K562 (cell line): Measurements from ENCODE around the gene STK25. TPM values are rescaled to one million over a fixed set of nuclear protein-coding genes. Genes with fewer than 3 reads are reported as not detected.

ENCODE experiments used
- ATAC-seq: fragments of 200-7000 bp; cut with Tn5 transposase; 3 replicates; pipeline ENCODE4 v1.9.1; 2020; ENCODE audit warnings: moderate library complexity
- BruUV-seq: library from RNA; stranded (reverse); fragments of 400-500 nt; replicated peaks from 2 replicates; lab custom pipeline; 2021; lab: Mats Ljungman, UMichigan
- CTCF ChIA-PET: fragments of 300-600 bp; formaldehyde crosslinking; extraction: SDS; loops from one replicate; lab custom pipeline; 2021; ENCODE audit warnings: low intra/inter-chr PET ratio; lab: Yijun Ruan, JAX
- POLR2A ChIA-PET: fragments of 300-600, 350-650 bp; sonication (Branson Sonifier 250); formaldehyde crosslinking; extraction: SDS; loops from one replicate; lab custom pipeline; 2021; ENCODE audit warnings: antibody characterized with exemption, inconsistent platforms; lab: Yijun Ruan, JAX
- DNase-seq, 4 experiments: peaks; one replicate each; pipeline versions ENCODE4 v3.0.0 to v3.0.0-alpha.2; 2011 to 2018; ENCODE audit warnings: low spot score in 3 of 4, mixed read lengths in 3 of 4; ENCODE audit errors: extremely low read depth in 1 of 4
- FAIRE-seq: peaks from 2 replicates; lab custom pipeline; 2011; peaks lifted over from hg19 to GRCh38; lab: Jason Lieb, UNC
- H2AFZ ChIP-seq: 2 replicates; pipeline ENCODE4 v1.6.0; 2011; ENCODE audit warnings: low read depth, low read length, control low read depth, inconsistent platforms
- H3K27ac ChIP-seq: fragments of 200-600 bp; 3 replicates; pipeline ENCODE4 v1.8.0; 2011; ENCODE audit warnings: low read depth, mild to moderate bottlenecking, control low read depth, inconsistent platforms, low read length, moderate library complexity, mixed read lengths; ENCODE audit errors: extremely low read depth
- H3K27me3 ChIP-seq, 2 experiments: fragments of 300-600 bp in 1 of 2; 2 replicates in 1 of 2; 3 replicates in 1 of 2; pipeline versions ENCODE4 v1.6.0 to v1.8.0; 2011; ENCODE audit warnings: inconsistent platforms in 2 of 2, low read length in 2 of 2, mild to moderate bottlenecking in 1 of 2, mixed read lengths in 1 of 2, moderate library complexity in 1 of 2; ENCODE audit not compliant: control insufficient read depth in 2 of 2, insufficient read depth in 2 of 2
- H3K36me3 ChIP-seq: fragments of 300-600 bp; 3 replicates; pipeline ENCODE4 v1.8.0; 2011; ENCODE audit warnings: mild to moderate bottlenecking, low read length, inconsistent platforms; ENCODE audit not compliant: control insufficient read depth, insufficient read depth
- H3K4me1 ChIP-seq, 2 experiments: fragments of 200-600 bp in 1 of 2; replicated peaks in 1 of 2; 2 replicates in 1 of 2; 3 replicates in 1 of 2; pipeline versions ENCODE4 v1.5.1 to v1.8.0; 2011; ENCODE audit warnings: inconsistent platforms in 2 of 2, low read length in 2 of 2, mild to moderate bottlenecking in 1 of 2, mixed read lengths in 1 of 2, moderate library complexity in 1 of 2; ENCODE audit not compliant: control insufficient read depth in 2 of 2, insufficient read depth in 2 of 2
- H3K4me2 ChIP-seq: 2 replicates; pipeline ENCODE4 v1.6.1; 2011; ENCODE audit warnings: low read length, control low read depth, inconsistent platforms, mixed read lengths; ENCODE audit not compliant: insufficient read depth
- H3K4me3 ChIP-seq: fragments of 200-600 bp; sonication (generic), shearing (Covaris generic); 2 replicates; pipeline ENCODE4 v1.5.1; 2016; ENCODE audit warnings: control low read depth, inconsistent platforms
- H3K79me2 ChIP-seq: fragments of 200-600 bp; 3 replicates; pipeline ENCODE4 v1.8.0; 2011; ENCODE audit warnings: low read length, inconsistent platforms; ENCODE audit not compliant: control insufficient read depth, insufficient read depth
- H3K9ac ChIP-seq, 2 experiments: 2 replicates each; pipeline versions ENCODE4 v1.6.0 to v1.6.1; 2011; ENCODE audit warnings: low read depth in 2 of 2, low read length in 2 of 2, control low read depth in 1 of 2, inconsistent platforms in 1 of 2, mild to moderate bottlenecking in 1 of 2, mixed read lengths in 1 of 2; ENCODE audit not compliant: insufficient read depth in 1 of 2
- H3K9me1 ChIP-seq: one replicate; pipeline ENCODE4 v1.6.0; 2011; ENCODE audit warnings: inconsistent platforms, mild to moderate bottlenecking, low read length, moderate library complexity; ENCODE audit not compliant: control insufficient read depth, insufficient read depth
- H3K9me3 ChIP-seq: replicated peaks from 2 replicates; pipeline ENCODE4 v1.5.1; 2011; ENCODE audit warnings: low read depth, low read length, inconsistent platforms; ENCODE audit not compliant: control insufficient read depth, insufficient read depth
- H4K20me1 ChIP-seq: replicated peaks from 2 replicates; pipeline ENCODE4 v1.6.1; 2011; ENCODE audit warnings: low read length, inconsistent platforms, mixed read lengths; ENCODE audit not compliant: control insufficient read depth, insufficient read depth
- CC2D1A ChIP-seq: fragments of 450-650 bp; IDR thresholded peaks from 2 replicates; pipeline ENCODE4 v1.6.1; 2017; ENCODE audit warnings: mild to moderate bottlenecking
- CREB3 ChIP-seq: fragments of 450-650 bp; conservative IDR thresholded peaks from 2 replicates; pipeline ENCODE4 v1.6.1; 2016; ENCODE audit warnings: missing genetic modification characterization, low read depth, mild to moderate bottlenecking, missing compliant biosample characterization, moderate library complexity
- EHMT2 ChIP-seq: fragments of 450-650 bp; IDR thresholded peaks from 2 replicates; pipeline ENCODE4 v1.6.1; 2018; ENCODE audit warnings: antibody characterized with exemption
- JUN ChIP-seq, 2 experiments: sonication (generic) in 1 of 2; formaldehyde crosslinking in 1 of 2; IDR thresholded peaks; 2 replicates each; pipeline versions ENCODE4 v1.6.1 to v1.8.0; 2012 to 2022; ENCODE audit warnings: borderline replicate concordance in 2 of 2, mild to moderate bottlenecking in 2 of 2, improper control_type of control experiment in 1 of 2, low read depth in 1 of 2, low read length in 1 of 2, missing genetic modification reagents in 1 of 2
- ZNF766 ChIP-seq: fragments of 200-800 bp; sonication (Bioruptor generic); conservative IDR thresholded peaks from 2 replicates; pipeline ENCODE4 v1.6.1; 2016; ENCODE audit warnings: missing genetic modification characterization, missing compliant biosample characterization
- ZNF778 ChIP-seq: fragments of 450-650 bp; formaldehyde crosslinking; IDR thresholded peaks from 2 replicates; pipeline ENCODE4 v1.4.0; 2020; ENCODE audit warnings: mild to moderate bottlenecking, moderate library complexity
- WGBS: fragments of 100-300 bp; shearing (Covaris generic); methylation state at CpG from one replicate; pipeline ENCODE4 v1.1.6; 2016; ENCODE audit warnings: low coverage, mixed read lengths; ENCODE audit not compliant: insufficient coverage; ENCODE audit errors: missing lambda C conversion rate; 5-methylcytosine and 5-hydroxymethylcytosine counted together
- in situ Hi-C: fragments of 300-500 bp; cut with MboI; formaldehyde crosslinking; loops from 4 replicates; pipeline ENCODE4 v1.15.0; 2018; ENCODE audit warnings: inconsistent platforms, mixed read lengths
- intact Hi-C: fragments of 100-400 bp; cut with micrococcal nuclease; formaldehyde crosslinking; loops from 2 replicates; pipeline ENCODE4 v1.14.2; 2022
- polyA plus RNA-seq, 8 experiments: library from polyadenylated mRNA; depleted of rRNA in 4 of 8; stranded (reverse) in 5 of 8; unstranded in 3 of 8; fragments of >200 nt; fragmentation: Nextera tagmentation in 2 of 8; fragmentation: Illumina TruSeq in 1 of 8; extraction: Ambion mirVana in 2 of 8; extraction: Trizol in 1 of 8; gene quantifications; 2 replicates each; pipeline versions ENCODE4 v1.2.1 to v1.2.3, GENCODE V29; 2011 to 2014; ENCODE audit warnings: inconsistent platforms in 1 of 8, missing spikeins in 1 of 8
- total RNA-seq, 7 experiments: library from RNA; depleted of rRNA in 6 of 7; stranded (reverse); fragments of >200 nt in 6 of 7; fragmentation: Illumina TruSeq in 2 of 7; extraction: Trizol in 2 of 7; gene quantifications; 2 replicates each; pipeline versions ENCODE4 v1.2.1 to v1.2.3, GENCODE V29; 2011 to 2021; ENCODE audit warnings: low replicate concordance in 1 of 7

Gene STK25
- total and polyA plus RNA-seq, 9 of the 15 experiments (the other 6 are each of a cell fraction or from before 2014, with no cell fraction given), result 5.4 to 177 (median 116) TPM

- TF ChIP-seq ZNF778 (CRISPR knock-in tag) (no peak), CREB3 (no peak), EHMT2 (no peak), ZNF766 (CRISPR knock-in tag) (no peak)
Measured at GRCh38 chr2:241475267-241475666, 33.1 kb downstream of the STK25 start (continued).

GRCh38 chr2:241473399-241473798 is 35.0 kb downstream of the STK25 start:
- H4K20me1 ChIP-seq, result no peaks in the 10 kb centered on the region
- peaks cover 3 to 9% of the 10 kb centered on the region in 2 experiments; a peak in 4 of 5 replicates for H3K27me3 ChIP-seq
- 9% methylated on average over 3 of the region's 3 CpGs for WGBS
- H3K4me2 ChIP-seq, result no peak overlapping the region
- in situ Hi-C loops (no loop called here), intact Hi-C loops (no loop called here)
- H3K9ac ChIP-seq, result no peak overlapping the region
- no TSS peak for BruUV-seq
- no peaks in the 10 kb centered on the region; a peak in 1 of 5 replicates for H3K4me1 ChIP-seq
- no peaks in the 10 kb centered on the region for H3K79me2 ChIP-seq
- no peaks in the 10 kb centered on the region for H3K36me3 ChIP-seq
- ChIA-PET CTCF (no interaction called here), POLR2A (no interaction called here)
- TF ChIP-seq JUN (IDR thresholded peaks at IDR 0.05; ENCODE audit: borderline replicate concordance, low read depth, low read length) (no peak), JUN (CRISPR knock-in tag; IDR thresholded peaks at IDR 0.05; ENCODE audit: borderline replicate concordance) (no peak), CC2D1A (no peak)
- no peak overlapping the region for H3K4me3 ChIP-seq
- DNase-seq, result no peak
- FAIRE-seq, result no peak
- no peak for ATAC-seq
- no peak overlapping the region for H3K27ac ChIP-seq
- H3K9me1 ChIP-seq, result no peaks in the 10 kb centered on the region
- H2AFZ ChIP-seq, result no peak overlapping the region
- H3K9me3 ChIP-seq, result no peaks in the 10 kb centered on the region
